Astrocyte (in vitro differentiated cells and primary cell): Measurements from ENCODE around the gene TEX22.

Experiments
- CTCF ChIP-seq: IDR thresholded peaks from 2 replicates; pipeline ENCODE4 v1.5.1; 2011; ENCODE audit warnings: low read depth, mild to moderate bottlenecking, inconsistent platforms, low read length, moderate library complexity; ENCODE audit not compliant: insufficient read depth
- EZH2 ChIP-seq: IDR thresholded peaks from 2 replicates; pipeline ENCODE4 v1.6.1; 2012; ENCODE audit warnings: mild to moderate bottlenecking, low read length, inconsistent platforms; ENCODE audit not compliant: insufficient read depth

DNA sequence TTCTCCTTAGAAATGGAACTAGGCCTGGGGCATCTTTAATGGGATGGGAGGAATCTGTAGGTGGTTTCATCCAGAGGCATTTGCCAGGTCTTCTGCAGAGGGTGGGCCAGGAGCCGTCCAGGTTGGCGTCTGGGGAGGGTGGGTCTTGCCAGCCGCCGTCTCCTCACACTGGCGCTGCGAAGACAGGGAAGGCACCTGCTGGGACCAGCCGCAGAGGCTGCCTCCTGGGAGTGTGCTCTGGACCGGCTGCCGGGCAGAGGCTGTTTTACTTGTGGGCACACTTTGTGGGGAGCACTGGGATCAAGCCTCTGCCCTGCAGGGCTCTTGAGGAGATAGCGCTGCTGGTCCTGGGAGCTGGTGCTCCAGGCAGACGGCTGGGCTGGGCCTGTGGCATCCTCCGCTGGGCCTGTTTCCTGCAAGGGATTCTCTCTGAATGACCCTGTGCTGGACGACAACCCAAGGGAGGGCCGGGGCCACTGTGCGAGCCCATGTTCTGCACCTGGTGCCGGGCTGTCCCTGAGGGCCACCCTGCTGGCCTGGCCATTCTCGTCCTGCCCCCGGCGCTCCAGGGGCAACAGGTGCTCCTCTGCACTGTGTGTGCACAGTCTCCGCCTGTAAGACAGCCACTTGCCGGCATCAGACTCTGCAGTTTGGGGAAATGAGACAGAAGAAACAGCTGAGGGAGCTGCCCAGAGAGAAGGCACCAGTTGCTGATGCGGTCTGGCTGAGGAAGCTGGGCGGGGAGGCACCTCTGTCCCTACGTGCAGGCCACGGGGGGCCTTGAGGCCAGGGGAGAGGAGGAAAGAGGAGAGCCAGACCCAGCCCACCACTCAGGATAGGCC, 10.0 kb upstream of the TEX22 start:
- TF ChIP-seq CTCF: no peak
- no peak for TF ChIP-seq EZH2
